NCI-H146 treated with DMSO at 0.1 percent for 48 hours (cell line): Measurements from ENCODE around the gene MAGI2.
"Not testable (repeated sequence)": the region's sequence is repeated elsewhere in the genome, so short reads cannot be mapped to it uniquely, and the experiment has no call there.

ENCODE experiments used
- DNase-seq: peaks from one replicate; lab custom pipeline; 2025; ENCODE audit not compliant: unreplicated experiment; lab: John Stamatoyannopoulos, UW

The MAGI2 gene

GRCh38 chr7:78264105-78264504 is 1189.4 kb downstream of the MAGI2 start:
- DNase-seq, result no peak

- no peak for DNase-seq
Observed at GRCh38 chr7:78261739-78262138, 1191.7 kb downstream of the MAGI2 start.

GRCh38 chr7:78261302-78261701 is 1192.2 kb downstream of the MAGI2 start:
- no peak for DNase-seq

GRCh38 chr7:78260826-78261225 is 1192.6 kb downstream of the MAGI2 start:
- no peak for DNase-seq

GRCh38 chr7:78254726-78255055 is 1198.8 kb downstream of the MAGI2 start:
- no peak for DNase-seq

GRCh38 chr7:78253850-78254725 is 1199.4 kb downstream of the MAGI2 start:
- DNase-seq, result no peak

GRCh38 chr7:78248867-78249266 is 1204.6 kb downstream of the MAGI2 start:
- no peak for DNase-seq

- no peak for DNase-seq
Observed at GRCh38 chr7:78247910-78248689, 1205.4 kb downstream of the MAGI2 start.

GRCh38 chr7:78240179-78240578 is 1213.3 kb downstream of the MAGI2 start:
- DNase-seq, result not testable (repeated sequence)

- no peak for DNase-seq
Observed at GRCh38 chr7:78234634-78235033, 1218.8 kb downstream of the MAGI2 start.

GRCh38 chr7:78232806-78233205 is 1220.7 kb downstream of the MAGI2 start:
- DNase-seq, result no peak

GRCh38 chr7:78226059-78226719 is 1227.3 kb downstream of the MAGI2 start:
- peak; percentile 11 for DNase-seq

- no peak for DNase-seq
Observed at GRCh38 chr7:78225534-78225933, 1227.9 kb downstream of the MAGI2 start.

- no peak for DNase-seq
Observed at GRCh38 chr7:78224923-78225322, 1228.5 kb downstream of the MAGI2 start.

GRCh38 chr7:78223598-78223997 is 1229.9 kb downstream of the MAGI2 start:
- no peak for DNase-seq

GRCh38 chr7:78222001-78222751 is 1231.3 kb downstream of the MAGI2 start:
- no peak for DNase-seq

- DNase-seq, result no peak
Observed at GRCh38 chr7:78220754-78221153, 1232.7 kb downstream of the MAGI2 start.

- no peak for DNase-seq
Observed at GRCh38 chr7:78218876-78219275, 1234.6 kb downstream of the MAGI2 start.

- DNase-seq, result no peak
Observed at GRCh38 chr7:78218051-78218450, 1235.4 kb downstream of the MAGI2 start.

GRCh38 chr7:78215199-78215598 is 1238.3 kb downstream of the MAGI2 start:
- DNase-seq, result no peak

GRCh38 chr7:78213402-78213801 is 1240.1 kb downstream of the MAGI2 start:
- no peak for DNase-seq
